C1 segment of cervical spinal cord (tissue), 14 donors: ENCODE data around the gene FLT1.
A peak's percentile ranks its signal among the peaks of the same experiment; 100 is the strongest.

Source experiments
- DNase-seq, 14 donors: peaks; one replicate each; lab custom pipeline; 2025; lab: John Stamatoyannopoulos, UW

Gene FLT1

GRCh38 chr13:28463481-28463880 is 31.4 kb downstream of the FLT1 start:
- DNase-seq, result no peak

GRCh38 chr13:28459911-28460310 is 35.0 kb downstream of the FLT1 start:
- DNase-seq, result peak in 3 of 14 donors; percentile 10 to 98 (median 26)

GRCh38 chr13:28458608-28459007 is 36.3 kb downstream of the FLT1 start:
- no peak for DNase-seq

- DNase-seq, result no peak
These were observed 36.9 kb downstream of the FLT1 start for GRCh38 chr13:28458051-28458450.

GRCh38 chr13:28457521-28457920 is 37.4 kb downstream of the FLT1 start:
- DNase-seq, result no peak

GRCh38 chr13:28455580-28456194 is 39.2 kb downstream of the FLT1 start:
- peak in 1 of 14 donors; percentile 65 for DNase-seq

GRCh38 chr13:28452755-28453154 is 42.2 kb downstream of the FLT1 start:
- DNase-seq, result no peak

GRCh38 chr13:28451482-28452217 is 43.3 kb downstream of the FLT1 start:
- peak in 1 of 14 donors; percentile 7 for DNase-seq

GRCh38 chr13:28449826-28450773 is 44.8 kb downstream of the FLT1 start:
- DNase-seq, result no peak

GRCh38 chr13:28448651-28449358 is 46.1 kb downstream of the FLT1 start:
- DNase-seq, result no peak

GRCh38 chr13:28447989-28448388 is 46.9 kb downstream of the FLT1 start:
- DNase-seq, result no peak

GRCh38 chr13:28447206-28447605 is 47.7 kb downstream of the FLT1 start:
- DNase-seq, result no peak

- peak in 1 of 14 donors; percentile 61 for DNase-seq
These were observed 52.1 kb downstream of the FLT1 start for GRCh38 chr13:28442839-28443238.

- no peak for DNase-seq
These were observed 53.4 kb downstream of the FLT1 start for GRCh38 chr13:28441529-28441928.

- DNase-seq, result no peak
These were observed 54.0 kb downstream of the FLT1 start for GRCh38 chr13:28440774-28441504.

- peak in 1 of 14 donors; percentile 6 for DNase-seq
These were observed 56.2 kb downstream of the FLT1 start for GRCh38 chr13:28438598-28439334.

GRCh38 chr13:28438067-28438466 is 56.9 kb downstream of the FLT1 start:
- no peak for DNase-seq

- DNase-seq, result no peak
These were observed 59.0 kb downstream of the FLT1 start for GRCh38 chr13:28435917-28436316.

- DNase-seq, result no peak
These were observed 60.0 kb downstream of the FLT1 start for GRCh38 chr13:28434926-28435325.
